HCT116 (cell line): ENCODE results near the gene TASP1. TPM values are rescaled to one million over a fixed set of nuclear protein-coding genes. Genes with fewer than 3 reads are reported as not detected.

ENCODE experiments used
- ATAC-seq: fragments of 200-7000 bp; cut with Tn5 transposase; 2 replicates; pipeline ENCODE4 v1.9.1; 2020; ENCODE audit warnings: mild to moderate bottlenecking, moderate library complexity
- BruUV-seq: library from RNA; stranded (reverse); fragments of 400-500 nt; replicated peaks from 2 replicates; lab custom pipeline; 2021; lab: Mats Ljungman, UMichigan
- CTCF ChIA-PET: fragments of 300-600 bp; sonication (Branson Sonifier 250); formaldehyde crosslinking; loops from one replicate; lab custom pipeline; 2021; ENCODE audit warnings: antibody characterized with exemption; lab: Charles Lee
- POLR2A ChIA-PET: fragments of 300-600, 350-600 bp; sonication (Branson Sonifier 250); formaldehyde crosslinking; loops from one replicate; lab custom pipeline; 2021; ENCODE audit warnings: antibody characterized with exemption; lab: Charles Lee
- RAD21 ChIA-PET, 2 experiments: fragments of 300-600 bp; sonication (Branson Sonifier 250); formaldehyde crosslinking; loops; one replicate each; lab custom pipeline; 2023; ENCODE audit warnings: low total read pairs in 2 of 2; ENCODE audit not compliant: uncharacterized antibody in 2 of 2, unreplicated experiment in 2 of 2, low non-redundant PET in 1 of 2; lab: Charles Lee
- DNase-seq: peaks from one replicate; pipeline ENCODE4 v3.0.0-alpha.2; 2010; ENCODE audit warnings: low read depth, low spot score
- H2AFZ ChIP-seq: fragments of 200-600 bp; shearing (Covaris generic), sonication (generic); 2 replicates; pipeline ENCODE4 v1.6.1; 2017; ENCODE audit warnings: low read depth, mixed run types, mixed read lengths, antibody characterized with exemption, low read length; ENCODE audit not compliant: poor library complexity, severe bottlenecking
- H3K27ac ChIP-seq: 2 replicates; pipeline ENCODE4 v1.5.1; 2012; ENCODE audit warnings: low read depth, low read length
- H3K27me3 ChIP-seq: fragments of 200-600 bp; sonication (generic); 2 replicates; pipeline ENCODE4 v1.6.1; 2016; ENCODE audit warnings: mixed run types, low read length, mixed read lengths; ENCODE audit not compliant: insufficient read depth
- H3K36me3 ChIP-seq, 2 experiments: fragments of 200-500 bp in 1 of 2; fragments of 200-600 bp in 1 of 2; sonication (Bioruptor generic) in 1 of 2; sonication (generic) in 1 of 2; 2 replicates each; pipeline versions ENCODE4 v1.5.1 to v1.6.1; 2014 to 2016; ENCODE audit warnings: low read length in 2 of 2, inconsistent platforms in 1 of 2, mixed read lengths in 1 of 2, mixed run types in 1 of 2; ENCODE audit not compliant: insufficient read depth in 2 of 2, control insufficient read depth in 1 of 2
- H3K4me1 ChIP-seq, 2 experiments: fragments of 200-600 bp in 1 of 2; sonication (generic) in 1 of 2; 2 replicates each; pipeline versions ENCODE4 v1.5.1 to v1.6.1; 2012 to 2017; ENCODE audit warnings: low read length in 2 of 2, inconsistent platforms in 1 of 2, mild to moderate bottlenecking in 1 of 2, mixed read lengths in 1 of 2, mixed run types in 1 of 2, moderate library complexity in 1 of 2; ENCODE audit not compliant: insufficient read depth in 2 of 2, control insufficient read depth in 1 of 2
- H3K4me2 ChIP-seq: fragments of 200-600 bp; sonication (generic); 2 replicates; pipeline ENCODE4 v1.6.1; 2017; ENCODE audit warnings: mixed run types, low read length, mixed read lengths
- H3K4me3 ChIP-seq, 2 experiments: fragments of 200-600 bp in 1 of 2; sonication (generic) in 1 of 2; replicated peaks in 1 of 2; 2 replicates each; pipeline ENCODE4 v1.5.1; 2011 to 2016; ENCODE audit warnings: low read length in 2 of 2, control low read depth in 1 of 2, low read depth in 1 of 2, mild to moderate bottlenecking in 1 of 2, mixed read lengths in 1 of 2, mixed run types in 1 of 2
- H3K79me2 ChIP-seq: fragments of 200-600 bp; sonication (generic); 2 replicates; pipeline ENCODE4 v1.6.1; 2017; ENCODE audit warnings: mild to moderate bottlenecking, mixed run types, low read length, moderate library complexity, mixed read lengths; ENCODE audit not compliant: insufficient read depth
- H3K9ac ChIP-seq: fragments of 200-600 bp; sonication (generic); 2 replicates; pipeline ENCODE4 v1.6.1; 2016; ENCODE audit warnings: low read length, mixed read lengths
- H3K9me2 ChIP-seq: fragments of 200-600 bp; sonication (generic), shearing (Covaris generic); 2 replicates; pipeline ENCODE4 v1.6.1; 2017; ENCODE audit warnings: mixed run types, mild to moderate bottlenecking, moderate library complexity; ENCODE audit not compliant: insufficient read depth
- H3K9me3 ChIP-seq, 2 experiments: fragments of 200-500 bp in 1 of 2; fragments of 200-600 bp in 1 of 2; sonication (Bioruptor generic) in 1 of 2; sonication (generic) in 1 of 2; 2 replicates each; pipeline ENCODE4 v1.6.1; 2014 to 2017; ENCODE audit warnings: low read length in 2 of 2, mixed read lengths in 2 of 2, inconsistent platforms in 1 of 2, low read depth in 1 of 2, mild to moderate bottlenecking in 1 of 2, mixed run types in 1 of 2, moderate library complexity in 1 of 2; ENCODE audit not compliant: control insufficient read depth in 1 of 2, insufficient read depth in 1 of 2
- H4K20me1 ChIP-seq: fragments of 200-600 bp; sonication (generic), shearing (Covaris generic); 2 replicates; pipeline ENCODE4 v1.6.1; 2017; ENCODE audit warnings: mixed run types, mild to moderate bottlenecking, moderate library complexity; ENCODE audit not compliant: insufficient read depth
- CBX3 ChIP-seq: IDR thresholded peaks from 2 replicates; pipeline ENCODE4 v1.6.1; 2012; ENCODE audit warnings: low read depth
- CTCF ChIP-seq, 3 experiments: fragments of 200-600 bp in 1 of 3; sonication (generic) in 1 of 3; IDR thresholded peaks in 2 of 3; conservative IDR thresholded peaks in 1 of 3; 2 replicates each; pipeline ENCODE4 v1.5.1; 2012 to 2017; ENCODE audit warnings: low read depth in 2 of 3, low read length in 2 of 3, antibody characterized with exemption in 1 of 3, borderline replicate concordance in 1 of 3, control low read depth in 1 of 3, mild to moderate bottlenecking in 1 of 3, mixed read lengths in 1 of 3, mixed run types in 1 of 3, moderate library complexity in 1 of 3; ENCODE audit not compliant: insufficient read depth in 1 of 3
- EZH2 ChIP-seq: fragments of 200-600 bp; sonication (generic); IDR thresholded peaks from 2 replicates; pipeline ENCODE4 v1.6.1; 2017; ENCODE audit warnings: antibody characterized with exemption, mixed run types
- EZH2phosphoT487 ChIP-seq: fragments of 200-600 bp; IDR thresholded peaks from 2 replicates; pipeline ENCODE4 v1.6.1; 2018; ENCODE audit warnings: antibody characterized with exemption, borderline replicate concordance
- JUND ChIP-seq: IDR thresholded peaks from 2 replicates; pipeline ENCODE4 v1.6.1; 2012
- ZNF274 ChIP-seq: fragments of 200-500 bp; sonication (Bioruptor generic); IDR thresholded peaks from 2 replicates; pipeline ENCODE4 v1.6.1; 2014; ENCODE audit warnings: mild to moderate bottlenecking, low read depth, low read length, inconsistent platforms
- intact Hi-C: fragments of 100-400 bp; cut with micrococcal nuclease; formaldehyde crosslinking; loops from 2 replicates; pipeline ENCODE4 v1.10.0; 2022
- total RNA-seq: library from RNA; stranded (reverse); gene quantifications from one replicate; pipeline ENCODE4 v1.2.1, GENCODE V29; 2021; ENCODE audit not compliant: unreplicated experiment
- TF ChIP-seq, protein P1 (sequence below): IDR thresholded peaks from 2 replicates; pipeline ENCODE4 v1.6.1; 2012; ENCODE audit warnings: low read depth

TASP1 gene
- total RNA-seq, 1 experiment from 2014 or later: 19.1 TPM

GRCh38 chr20:13677241-13677640, 38.5 kb upstream of the TASP1 start (continued):
- TF ChIP-seq, protein P1, sequence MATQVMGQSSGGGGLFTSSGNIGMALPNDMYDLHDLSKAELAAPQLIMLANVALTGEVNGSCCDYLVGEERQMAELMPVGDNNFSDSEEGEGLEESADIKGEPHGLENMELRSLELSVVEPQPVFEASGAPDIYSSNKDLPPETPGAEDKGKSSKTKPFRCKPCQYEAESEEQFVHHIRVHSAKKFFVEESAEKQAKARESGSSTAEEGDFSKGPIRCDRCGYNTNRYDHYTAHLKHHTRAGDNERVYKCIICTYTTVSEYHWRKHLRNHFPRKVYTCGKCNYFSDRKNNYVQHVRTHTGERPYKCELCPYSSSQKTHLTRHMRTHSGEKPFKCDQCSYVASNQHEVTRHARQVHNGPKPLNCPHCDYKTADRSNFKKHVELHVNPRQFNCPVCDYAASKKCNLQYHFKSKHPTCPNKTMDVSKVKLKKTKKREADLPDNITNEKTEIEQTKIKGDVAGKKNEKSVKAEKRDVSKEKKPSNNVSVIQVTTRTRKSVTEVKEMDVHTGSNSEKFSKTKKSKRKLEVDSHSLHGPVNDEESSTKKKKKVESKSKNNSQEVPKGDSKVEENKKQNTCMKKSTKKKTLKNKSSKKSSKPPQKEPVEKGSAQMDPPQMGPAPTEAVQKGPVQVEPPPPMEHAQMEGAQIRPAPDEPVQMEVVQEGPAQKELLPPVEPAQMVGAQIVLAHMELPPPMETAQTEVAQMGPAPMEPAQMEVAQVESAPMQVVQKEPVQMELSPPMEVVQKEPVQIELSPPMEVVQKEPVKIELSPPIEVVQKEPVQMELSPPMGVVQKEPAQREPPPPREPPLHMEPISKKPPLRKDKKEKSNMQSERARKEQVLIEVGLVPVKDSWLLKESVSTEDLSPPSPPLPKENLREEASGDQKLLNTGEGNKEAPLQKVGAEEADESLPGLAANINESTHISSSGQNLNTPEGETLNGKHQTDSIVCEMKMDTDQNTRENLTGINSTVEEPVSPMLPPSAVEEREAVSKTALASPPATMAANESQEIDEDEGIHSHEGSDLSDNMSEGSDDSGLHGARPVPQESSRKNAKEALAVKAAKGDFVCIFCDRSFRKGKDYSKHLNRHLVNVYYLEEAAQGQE: no peak

- Histone ChIP-seq H4K20me1 (no peaks in the 10 kb centered on the region), H3K9me3 (no peaks in the 10 kb centered on the region), H3K79me2 (no peaks in the 10 kb centered on the region), H3K36me3 (no peaks in the 10 kb centered on the region), H3K4me2 (no peak overlapping the region), H2AFZ (no peak overlapping the region), H3K4me1 (peaks cover 5 to 6% of the 10 kb centered on the region in 2 experiments), H3K9ac (no peak overlapping the region), H3K27ac (no peak overlapping the region), H3K9me2 (no peaks in the 10 kb centered on the region), H3K27me3 (no peaks in the 10 kb centered on the region), H3K4me3 (no peak overlapping the region)
- ChIA-PET POLR2A (no interaction called here), CTCF (no interaction called here), RAD21 (no interaction called here)
- TF ChIP-seq CTCF (IDR thresholded peaks at IDR 0.05 in 2 of 3, conservative IDR thresholded peaks at IDR 0.05 in 1 of 3; ENCODE audit: borderline replicate concordance in 1 of 3, insufficient read depth in 1 of 3, low read depth in 2 of 3, low read length in 2 of 3): no peak
- no peak for TF ChIP-seq CBX3
- TF ChIP-seq JUND: no peak
- no peak for TF ChIP-seq ZNF274
- no peak for TF ChIP-seq EZH2
- no peak for TF ChIP-seq EZH2phosphoT487
- ATAC-seq (no peak), DNase-seq (no peak)
- BruUV-seq: no TSS peak
- intact Hi-C loops: no loop called here
These were observed 38.0 kb upstream of the TASP1 start for GRCh38 chr20:13676682-13677081.
